Measurements from ENCODE around the gene RETREG1.

The RETREG1 gene

GRCh38 chr5:16664368-16664767, 47.6 kb upstream of the RETREG1 start:
- H2AFZ ChIP-seq (ENCODE audit: low read length) = no peak overlapping the region
- no peak overlapping the region for H3K9ac ChIP-seq (ENCODE audit: low read length)
- no peaks in the 10 kb centered on the region for H3K36me3 ChIP-seq (replicated peaks; ENCODE audit: insufficient read depth, low read length)
- no peaks in the 10 kb centered on the region for H3K9me2 ChIP-seq (replicated peaks; ENCODE audit: insufficient read depth, low read length)
- H3K79me2 ChIP-seq (ENCODE audit: low read length) = no peaks in the 10 kb centered on the region
- no peaks in the 10 kb centered on the region for H4K20me1 ChIP-seq (ENCODE audit: insufficient read depth, low read length)
- no peaks in the 10 kb centered on the region for H3K4me1 ChIP-seq (ENCODE audit: low read length)
- H3K4me3 ChIP-seq (ENCODE audit: low read length) = no peak overlapping the region
- H3K27ac ChIP-seq (ENCODE audit: low read length) = no peak overlapping the region
- H3F3A ChIP-seq (ENCODE audit: insufficient read depth, low read length) = no peaks in the 10 kb centered on the region
- H3K4me2 ChIP-seq (ENCODE audit: low read depth, low read length) = no peak overlapping the region
- TF ChIP-seq CTCF (IDR thresholded peaks at IDR 0.05; ENCODE audit: low read length) (no peak), EZH2phosphoT487 (IDR thresholded peaks at IDR 0.05; ENCODE audit: low read length) (no peak), EZH2 (optimal IDR thresholded peaks at IDR 0.05; ENCODE audit: low read depth, low read length) (no peak)
- H3K9me3 ChIP-seq (replicated peaks; ENCODE audit: insufficient read depth, low read length) = no peaks in the 10 kb centered on the region
- no peaks in the 10 kb centered on the region for H3K27me3 ChIP-seq (replicated peaks; ENCODE audit: insufficient read depth, low read length)
- no peak for DNase-seq

GRCh38 chr5:16663840-16664239, 47.0 kb upstream of the RETREG1 start:
- no peaks in the 10 kb centered on the region for H3K79me2 ChIP-seq (ENCODE audit: low read length)
- no peaks in the 10 kb centered on the region for H3K4me1 ChIP-seq (ENCODE audit: low read length)
- H3K9ac ChIP-seq (ENCODE audit: low read length) = no peak overlapping the region
- H3K9me2 ChIP-seq (replicated peaks; ENCODE audit: insufficient read depth, low read length) = no peaks in the 10 kb centered on the region
- no peak overlapping the region for H3K27ac ChIP-seq (ENCODE audit: low read length)
- H3K4me3 ChIP-seq (ENCODE audit: low read length) = no peak overlapping the region
- H3K9me3 ChIP-seq (replicated peaks; ENCODE audit: insufficient read depth, low read length) = no peaks in the 10 kb centered on the region
- H3K36me3 ChIP-seq (replicated peaks; ENCODE audit: insufficient read depth, low read length) = no peaks in the 10 kb centered on the region
- H3F3A ChIP-seq (ENCODE audit: insufficient read depth, low read length) = no peaks in the 10 kb centered on the region
- no peaks in the 10 kb centered on the region for H4K20me1 ChIP-seq (ENCODE audit: insufficient read depth, low read length)
- no peak overlapping the region for H2AFZ ChIP-seq (ENCODE audit: low read length)
- no peak for DNase-seq
- no peak overlapping the region for H3K4me2 ChIP-seq (ENCODE audit: low read depth, low read length)
- TF ChIP-seq EZH2phosphoT487 (IDR thresholded peaks at IDR 0.05; ENCODE audit: low read length) = no peak
- no peaks in the 10 kb centered on the region for H3K27me3 ChIP-seq (replicated peaks; ENCODE audit: insufficient read depth, low read length)

- no peak overlapping the region for H3K9ac ChIP-seq (ENCODE audit: low read length)
- no peaks in the 10 kb centered on the region for H3K27me3 ChIP-seq (replicated peaks; ENCODE audit: insufficient read depth, low read length)
- H3K36me3 ChIP-seq (replicated peaks; ENCODE audit: insufficient read depth, low read length) = no peaks in the 10 kb centered on the region
- H3K9me2 ChIP-seq (replicated peaks; ENCODE audit: insufficient read depth, low read length) = no peaks in the 10 kb centered on the region
- no peaks in the 10 kb centered on the region for H3K9me3 ChIP-seq (replicated peaks; ENCODE audit: insufficient read depth, low read length)
- no peak overlapping the region for H2AFZ ChIP-seq (ENCODE audit: low read length)
- H4K20me1 ChIP-seq (ENCODE audit: insufficient read depth, low read length) = no peaks in the 10 kb centered on the region
- no peak for TF ChIP-seq EZH2 (optimal IDR thresholded peaks at IDR 0.05; ENCODE audit: low read depth, low read length)
- no peak for TF ChIP-seq CTCF (IDR thresholded peaks at IDR 0.05; ENCODE audit: low read length)
- no peak for TF ChIP-seq EZH2phosphoT487 (IDR thresholded peaks at IDR 0.05; ENCODE audit: low read length)
- no peaks in the 10 kb centered on the region for H3K4me1 ChIP-seq (ENCODE audit: low read length)
- no peak overlapping the region for H3K4me3 ChIP-seq (ENCODE audit: low read length)
- H3K27ac ChIP-seq (ENCODE audit: low read length) = no peak overlapping the region
- no peak for DNase-seq
- H3F3A ChIP-seq (ENCODE audit: insufficient read depth, low read length) = no peaks in the 10 kb centered on the region
- H3K79me2 ChIP-seq (ENCODE audit: low read length) = no peaks in the 10 kb centered on the region
- H3K4me2 ChIP-seq (ENCODE audit: low read depth, low read length) = no peak overlapping the region
Observed at GRCh38 chr5:16661713-16662112, 44.9 kb upstream of the RETREG1 start.

- Histone ChIP-seq H3K9me2 (replicated peaks; ENCODE audit: insufficient read depth, low read length) (no peaks in the 10 kb centered on the region), H3K27ac (ENCODE audit: low read length) (no peak overlapping the region), H3F3A (ENCODE audit: insufficient read depth, low read length) (no peaks in the 10 kb centered on the region), H3K4me1 (ENCODE audit: low read length) (no peaks in the 10 kb centered on the region), H3K9ac (ENCODE audit: low read length) (no peak overlapping the region), H3K27me3 (replicated peaks; ENCODE audit: insufficient read depth, low read length) (no peaks in the 10 kb centered on the region), H3K4me3 (ENCODE audit: low read length) (no peak overlapping the region), H3K79me2 (ENCODE audit: low read length) (no peaks in the 10 kb centered on the region), H3K36me3 (replicated peaks; ENCODE audit: insufficient read depth, low read length) (no peaks in the 10 kb centered on the region), H2AFZ (ENCODE audit: low read length) (no peak overlapping the region), H3K4me2 (ENCODE audit: low read depth, low read length) (no peak overlapping the region), H3K9me3 (replicated peaks; ENCODE audit: insufficient read depth, low read length) (no peaks in the 10 kb centered on the region), H4K20me1 (ENCODE audit: insufficient read depth, low read length) (no peaks in the 10 kb centered on the region)
- DNase-seq = no peak
- TF ChIP-seq EZH2phosphoT487 (IDR thresholded peaks at IDR 0.05; ENCODE audit: low read length) = no peak
- TF ChIP-seq CTCF (IDR thresholded peaks at IDR 0.05; ENCODE audit: low read length) = no peak
- no peak for TF ChIP-seq EZH2 (optimal IDR thresholded peaks at IDR 0.05; ENCODE audit: low read depth, low read length)
Observed at GRCh38 chr5:16660982-16661381, 44.2 kb upstream of the RETREG1 start.
